ENCODE data around the gene TMEM19. TPM values are rescaled to one million over a fixed set of nuclear protein-coding genes. Genes with fewer than 3 reads are reported as not detected.
"Not testable (repeated sequence)": the region's sequence is repeated elsewhere in the genome, so short reads cannot be mapped to it uniquely, and the experiment has no call there.

The TMEM19 gene
- total and polyA plus RNA-seq, 8 donors: 7.6 to 80.5 (median 11.1) TPM

DNA sequence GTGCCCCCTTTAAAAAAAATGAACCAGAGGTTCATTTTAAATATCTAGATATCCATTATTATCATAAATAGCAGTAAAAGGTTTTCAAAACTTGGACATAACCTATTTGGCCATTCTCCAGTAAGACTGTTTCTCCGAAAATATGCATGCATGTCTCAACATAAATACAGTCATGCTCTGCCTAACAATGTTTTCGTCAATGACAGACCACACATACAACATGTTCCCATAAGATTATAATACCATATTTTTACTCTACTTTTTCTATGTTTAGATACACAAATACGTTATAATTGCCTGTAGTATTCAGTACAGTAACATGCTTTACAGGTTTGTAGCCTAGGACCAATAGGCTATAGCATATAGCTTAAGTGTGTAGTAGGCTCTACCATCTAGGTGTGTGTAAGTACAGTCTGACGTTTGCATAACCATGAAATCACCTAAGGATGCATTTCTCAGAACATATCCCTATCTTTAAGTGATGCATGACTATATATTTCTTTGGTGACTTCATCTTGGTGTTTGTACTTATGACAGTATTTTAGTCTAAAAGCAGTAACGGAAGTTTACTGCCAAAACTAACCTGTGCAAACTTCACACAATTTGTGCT is 3.2 kb downstream of the TMEM19 start:
- no peak overlapping the region for H3K4me3 ChIP-seq
- WGBS, 5 donors: 64 to 78% (median 70%) methylated on average over 5 of the region's 5 CpGs
- TF ChIP-seq POLR2A (IDR thresholded peaks at IDR 0.05): no peak

DNA sequence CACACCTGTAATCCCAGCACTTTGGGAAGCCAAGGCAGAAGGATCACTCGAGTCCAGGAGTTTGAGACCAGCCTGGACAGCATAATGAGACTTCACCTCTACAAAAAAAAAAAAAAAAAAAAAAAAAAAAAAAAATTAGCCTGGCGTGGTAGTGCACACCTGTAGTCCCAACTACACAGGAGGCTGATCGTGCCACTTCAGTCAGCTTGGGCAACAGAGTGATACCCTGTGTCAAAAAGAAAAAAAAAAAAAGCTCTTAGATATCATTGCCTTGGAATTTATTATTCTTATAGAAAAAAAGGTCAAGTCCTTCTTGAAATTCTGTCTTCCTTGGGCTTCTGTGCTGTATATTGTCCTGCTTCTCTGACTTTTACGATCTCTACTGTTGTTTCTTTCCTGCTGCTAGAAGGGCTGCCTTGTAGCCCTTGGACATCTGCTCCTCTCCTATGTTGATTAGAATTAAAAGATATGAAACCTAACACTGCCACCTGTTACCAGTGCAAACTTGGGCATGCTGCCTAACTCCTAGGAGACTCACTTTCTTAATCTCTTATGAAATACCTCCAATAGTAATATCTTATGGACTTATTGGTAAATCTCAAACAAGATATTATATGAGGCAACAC is 5.7 kb downstream of the TMEM19 start:
- Histone ChIP-seq H3K27me3 (no peaks in the 10 kb centered on the region), H3K4me1 (peaks cover 21 to 49% (median 34%) of the 10 kb centered on the region in 4 donors), H3K9me3 (no peaks in the 10 kb centered on the region), H3K4me3 (no peak overlapping the region), H3K36me3 (peaks cover 0 to 8% (median 5%) of the 10 kb centered on the region in 4 donors), H3K27ac (peak overlapping the region in 2 of 5 donors; percentile 19 to 31)
- 36 to 79% (median 62%) methylated on average over 4 of the region's 4 CpGs for WGBS, 5 donors
- intact Hi-C loops (cut with DNase I; ENCODE audit: low total_unique reads): no loop called here
- DNase-seq: peak; percentile 11 to 65
- TF ChIP-seq EP300 (IDR thresholded peaks at IDR 0.05) (no peak), POLR2A (IDR thresholded peaks at IDR 0.05) (no peak), POLR2AphosphoS5 (IDR thresholded peaks at IDR 0.05) (no peak)
- TF ChIP-seq, protein P1, sequence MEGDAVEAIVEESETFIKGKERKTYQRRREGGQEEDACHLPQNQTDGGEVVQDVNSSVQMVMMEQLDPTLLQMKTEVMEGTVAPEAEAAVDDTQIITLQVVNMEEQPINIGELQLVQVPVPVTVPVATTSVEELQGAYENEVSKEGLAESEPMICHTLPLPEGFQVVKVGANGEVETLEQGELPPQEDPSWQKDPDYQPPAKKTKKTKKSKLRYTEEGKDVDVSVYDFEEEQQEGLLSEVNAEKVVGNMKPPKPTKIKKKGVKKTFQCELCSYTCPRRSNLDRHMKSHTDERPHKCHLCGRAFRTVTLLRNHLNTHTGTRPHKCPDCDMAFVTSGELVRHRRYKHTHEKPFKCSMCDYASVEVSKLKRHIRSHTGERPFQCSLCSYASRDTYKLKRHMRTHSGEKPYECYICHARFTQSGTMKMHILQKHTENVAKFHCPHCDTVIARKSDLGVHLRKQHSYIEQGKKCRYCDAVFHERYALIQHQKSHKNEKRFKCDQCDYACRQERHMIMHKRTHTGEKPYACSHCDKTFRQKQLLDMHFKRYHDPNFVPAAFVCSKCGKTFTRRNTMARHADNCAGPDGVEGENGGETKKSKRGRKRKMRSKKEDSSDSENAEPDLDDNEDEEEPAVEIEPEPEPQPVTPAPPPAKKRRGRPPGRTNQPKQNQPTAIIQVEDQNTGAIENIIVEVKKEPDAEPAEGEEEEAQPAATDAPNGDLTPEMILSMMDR (IDR thresholded peaks at IDR 0.05): no peak

More for the DNA sequence above, 3.2 kb downstream of the TMEM19 start:
- H3K4me1 ChIP-seq: peaks cover 26 to 46% (median 36%) of the 10 kb centered on the region in 4 donors
- DNase-seq: no peak
- intact Hi-C loops (cut with DNase I; ENCODE audit: low total_unique reads): no loop called here
- H3K36me3 ChIP-seq: peaks cover 0 to 5% (median 0%) of the 10 kb centered on the region in 4 donors
- no peak overlapping the region for H3K27ac ChIP-seq
- no peaks in the 10 kb centered on the region for H3K27me3 ChIP-seq
- no peaks in the 10 kb centered on the region for H3K9me3 ChIP-seq

DNA sequence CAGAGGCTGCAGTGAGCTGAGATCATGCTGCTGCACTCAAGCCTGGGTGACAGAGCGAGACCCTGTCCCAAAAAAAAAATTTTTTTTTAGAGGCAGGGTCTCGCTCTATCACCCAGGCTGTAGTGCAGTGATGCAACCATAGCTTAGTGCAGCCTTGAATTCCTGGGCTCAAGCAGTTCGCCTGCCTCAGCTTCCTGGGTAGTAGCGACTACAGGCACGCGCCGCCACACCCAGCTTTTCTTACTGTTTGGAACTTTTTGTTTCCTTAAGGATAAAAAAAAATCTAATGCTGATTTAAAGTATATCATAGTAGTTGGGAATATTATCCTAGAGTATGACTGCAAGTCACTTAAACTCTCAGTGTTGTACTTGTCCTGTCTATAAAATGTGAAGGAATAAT is 7.2 kb downstream of the TMEM19 start:
- no peak overlapping the region for H3K27ac ChIP-seq
- intact Hi-C loops (cut with DNase I; ENCODE audit: low total_unique reads): no loop called here

DNA sequence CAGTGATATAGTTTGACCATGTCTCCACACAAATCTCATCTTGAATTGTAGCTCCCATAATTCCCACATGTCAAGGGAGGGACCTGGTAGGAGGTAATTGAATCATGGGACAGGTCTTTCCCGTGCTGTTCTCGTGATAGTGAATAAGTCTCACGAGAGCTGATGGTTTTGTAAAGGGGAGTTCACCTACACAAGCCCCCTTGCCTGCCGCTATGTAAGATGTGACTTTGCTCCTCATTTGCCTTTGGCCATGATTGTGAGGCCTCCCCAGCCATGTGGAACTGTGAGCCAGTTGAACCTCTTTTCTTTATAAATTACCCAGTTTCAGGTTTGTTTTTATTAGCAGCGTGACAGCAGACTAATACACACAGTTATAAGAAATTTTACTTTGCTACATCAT is 7.8 kb downstream of the TMEM19 start:
- H3K4me1 ChIP-seq: peaks cover 3 to 29% (median 15%) of the 10 kb centered on the region in 4 donors
- intact Hi-C loops (cut with DNase I; ENCODE audit: low total_unique reads); H3K4me3 ChIP-seq; H3K9me3 ChIP-seq; DNase-seq; H3K27me3 ChIP-seq: not testable (repeated sequence)
- H3K36me3 ChIP-seq: peaks cover 16 to 28% (median 25%) of the 10 kb centered on the region in 4 donors
- H3K27ac ChIP-seq: peak overlapping the region in 1 of 5 donors; percentile 9
- WGBS, 5 donors: 68 to 98% (median 93%) methylated on average over 5 of the region's 5 CpGs

More for the DNA sequence above, 7.2 kb downstream of the TMEM19 start:
- DNase-seq: no peak
- H3K27me3 ChIP-seq: no peaks in the 10 kb centered on the region
- H3K4me3 ChIP-seq: no peak overlapping the region
- 91 to 98% (median 96%) methylated on average over 7 of the region's 7 CpGs for WGBS, 5 donors
- TF ChIP-seq POLR2A (IDR thresholded peaks at IDR 0.05) (no peak), POLR2AphosphoS5 (IDR thresholded peaks at IDR 0.05) (no peak), EP300 (IDR thresholded peaks at IDR 0.05) (no peak)
- TF ChIP-seq, protein P1 (IDR thresholded peaks at IDR 0.05): no peak
- no peaks in the 10 kb centered on the region for H3K9me3 ChIP-seq
- H3K4me1 ChIP-seq: peaks cover 8 to 34% (median 19%) of the 10 kb centered on the region in 4 donors
- peaks cover 13 to 23% (median 20%) of the 10 kb centered on the region in 4 donors for H3K36me3 ChIP-seq

DNA sequence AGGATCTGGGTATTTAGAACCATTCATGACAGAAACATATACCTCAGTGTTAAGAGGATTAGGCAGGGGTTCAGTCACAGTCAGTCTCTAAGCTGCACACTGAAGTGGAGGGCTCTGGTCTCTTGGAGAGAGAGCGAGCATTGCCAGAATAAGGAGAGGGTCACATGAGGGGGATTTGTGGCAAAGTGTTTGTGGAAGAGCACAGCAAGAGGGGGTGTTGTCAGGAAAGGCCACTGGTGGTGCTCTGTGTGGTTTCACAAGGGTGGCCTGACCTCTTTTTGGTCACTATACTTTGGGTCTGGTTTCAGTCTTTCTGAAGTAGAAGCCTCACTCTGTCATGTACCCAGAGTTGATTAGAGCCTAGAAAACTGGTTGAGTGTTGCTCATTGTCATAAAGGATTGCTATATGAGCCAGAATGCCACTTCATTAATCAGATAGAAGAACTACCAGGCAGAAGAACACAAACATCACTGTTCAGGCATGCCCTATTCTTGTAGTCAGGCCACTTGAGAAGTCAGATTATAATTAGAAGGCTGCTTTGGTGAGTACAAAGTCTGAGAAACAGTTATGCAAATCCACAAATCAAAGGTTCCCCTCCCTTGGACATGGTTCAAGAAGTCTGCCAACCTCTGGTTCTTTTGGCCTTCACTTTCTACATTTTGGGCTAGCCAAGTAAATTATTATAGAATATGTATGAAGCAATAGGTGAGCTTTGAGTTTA is 8.4 kb downstream of the TMEM19 start:
- Histone ChIP-seq H3K9me3 (no peaks in the 10 kb centered on the region), H3K4me1 (peaks cover 0 to 23% (median 11%) of the 10 kb centered on the region in 4 donors), H3K27me3 (no peaks in the 10 kb centered on the region), H3K36me3 (peaks cover 21 to 34% (median 31%) of the 10 kb centered on the region in 4 donors), H3K4me3 (no peak overlapping the region), H3K27ac (peak overlapping the region in 1 of 5 donors; percentile 9)
- 95 to 100% (median 100%) methylated on average over 1 of the region's 1 CpG for WGBS, 5 donors
- no peak for DNase-seq
- intact Hi-C loops (cut with DNase I; ENCODE audit: low total_unique reads): no loop called here
- no peak for TF ChIP-seq POLR2A (IDR thresholded peaks at IDR 0.05)
- TF ChIP-seq, protein P1 (IDR thresholded peaks at IDR 0.05): no peak
- no peak for TF ChIP-seq EP300 (IDR thresholded peaks at IDR 0.05)
- no peak for TF ChIP-seq POLR2AphosphoS5 (IDR thresholded peaks at IDR 0.05)

Data from stomach (tissue), 9 donors.